KOPT-K1 (cell line): Measurements from ENCODE around the gene MFSD6L.

Experiments
- H3K27ac ChIP-seq: fragments of 200-600 bp; sonication (generic); 2 replicates; pipeline ENCODE4 v1.5.1; 2016; ENCODE audit warnings: antibody characterized with exemption, mild to moderate bottlenecking, low read depth, low read length; ENCODE audit not compliant: poor library complexity, severe bottlenecking
- H3K36me3 ChIP-seq: fragments of 200-600 bp; sonication (generic); 2 replicates; pipeline ENCODE4 v1.5.1; 2017; ENCODE audit warnings: antibody characterized with exemption, mild to moderate bottlenecking, low read length, moderate library complexity; ENCODE audit not compliant: insufficient read depth
- H3K9me3 ChIP-seq: fragments of 200-600 bp; sonication (generic); 2 replicates; pipeline ENCODE4 v1.5.1; 2017; ENCODE audit warnings: antibody characterized with exemption, low read length, mild to moderate bottlenecking; ENCODE audit not compliant: insufficient read depth, poor library complexity, severe bottlenecking

MFSD6L gene

GRCh38 chr17:8798846-8799569 lies at the start of gene MFSD6L:
Gene MFSD6L, minus strand, starts transcription at chr17:8799365. Its CDS starts 245 bp downstream, at chr17:8799120.
- peaks cover 18% of the 10 kb centered on the region; the same call in 1 of the 2 replicates for H3K36me3 ChIP-seq
- H3K27ac ChIP-seq: no peak within 1 kb of the TSS
- no peaks in the 10 kb centered on the region for H3K9me3 ChIP-seq

GRCh38 chr17:8847891-8848290 lies 48.7 kb upstream of the MFSD6L start:
- peaks cover 44% of the 10 kb centered on the region for H3K36me3 ChIP-seq
- no peaks in the 10 kb centered on the region for H3K9me3 ChIP-seq
- H3K27ac ChIP-seq: no peak overlapping the region

- Histone ChIP-seq H3K9me3 (no peaks in the 10 kb centered on the region), H3K36me3 (peaks cover 52% of the 10 kb centered on the region), H3K27ac (no peak overlapping the region)
Observed at GRCh38 chr17:8846768-8847211, 47.6 kb upstream of the MFSD6L start.

GRCh38 chr17:8844229-8845218 lies 45.4 kb upstream of the MFSD6L start:
- Histone ChIP-seq H3K27ac (peak overlapping the region; percentile 21), H3K9me3 (no peaks in the 10 kb centered on the region), H3K36me3 (peaks cover 51% of the 10 kb centered on the region)

GRCh38 chr17:8843344-8843743 lies 44.2 kb upstream of the MFSD6L start:
- no peaks in the 10 kb centered on the region for H3K9me3 ChIP-seq
- peak overlapping the region; percentile 21 for H3K27ac ChIP-seq
- H3K36me3 ChIP-seq: peaks cover 45% of the 10 kb centered on the region

GRCh38 chr17:8841844-8842243 lies 42.7 kb upstream of the MFSD6L start:
- no peak overlapping the region for H3K27ac ChIP-seq
- peaks cover 42% of the 10 kb centered on the region for H3K36me3 ChIP-seq
- H3K9me3 ChIP-seq: no peaks in the 10 kb centered on the region

- H3K36me3 ChIP-seq: peaks cover 47% of the 10 kb centered on the region
- no peak overlapping the region for H3K27ac ChIP-seq
- H3K9me3 ChIP-seq: no peaks in the 10 kb centered on the region
Observed at GRCh38 chr17:8839410-8839935, 40.3 kb upstream of the MFSD6L start.

GRCh38 chr17:8838551-8839095 lies 39.5 kb upstream of the MFSD6L start:
- no peaks in the 10 kb centered on the region for H3K9me3 ChIP-seq
- peaks cover 56% of the 10 kb centered on the region for H3K36me3 ChIP-seq
- no peak overlapping the region for H3K27ac ChIP-seq

- no peaks in the 10 kb centered on the region for H3K9me3 ChIP-seq
- H3K27ac ChIP-seq: no peak overlapping the region
- peaks cover 57% of the 10 kb centered on the region for H3K36me3 ChIP-seq
Observed at GRCh38 chr17:8837563-8838075, 38.5 kb upstream of the MFSD6L start.

- no peak overlapping the region for H3K27ac ChIP-seq
- H3K9me3 ChIP-seq: no peaks in the 10 kb centered on the region
- H3K36me3 ChIP-seq: peaks cover 51% of the 10 kb centered on the region
Observed at GRCh38 chr17:8836821-8837562, 37.8 kb upstream of the MFSD6L start.

- Histone ChIP-seq H3K36me3 (peaks cover 55% of the 10 kb centered on the region), H3K27ac (no peak overlapping the region), H3K9me3 (no peaks in the 10 kb centered on the region)
Observed at GRCh38 chr17:8835631-8836364, 36.6 kb upstream of the MFSD6L start.

- Histone ChIP-seq H3K27ac (no peak overlapping the region), H3K9me3 (no peaks in the 10 kb centered on the region), H3K36me3 (peaks cover 55% of the 10 kb centered on the region)
Observed at GRCh38 chr17:8835106-8835505, 35.9 kb upstream of the MFSD6L start.

- Histone ChIP-seq H3K36me3 (peaks cover 45% of the 10 kb centered on the region), H3K9me3 (no peaks in the 10 kb centered on the region), H3K27ac (no peak overlapping the region)
Observed at GRCh38 chr17:8832711-8833352, 33.7 kb upstream of the MFSD6L start.
